ENCODE results near the gene IL22.

- TF ChIP-seq CTCF (optimal IDR thresholded peaks at IDR 0.05 in 1 of 3, IDR thresholded peaks at IDR 0.05 in 1 of 3, conservative IDR thresholded peaks at IDR 0.05 in 1 of 3; ENCODE audit: extremely low read depth in 1 of 3, insufficient read depth in 2 of 3, low read length in 3 of 3): no peak
- no peak for TF ChIP-seq EZH2 (IDR thresholded peaks at IDR 0.05; ENCODE audit: low read length)
These were observed 17.0 kb upstream of the IL22 start for GRCh38 chr12:68270358-68270757.

Measured in keratinocyte (primary cell).